ENCODE measurements around the gene RFLNA. TPM values are rescaled to one million over a fixed set of nuclear protein-coding genes. Genes with fewer than 3 reads are reported as not detected.

Gene RFLNA
- total and polyA plus RNA-seq, 5 donors from 2014 or later = not detected

- Mint-ChIP-seq H3K27me3 (peaks cover 13% of the 10 kb centered on the region), H3K9me3 (peaks cover 0 to 4% (median 0%) of the 10 kb centered on the region in 7 donors)
Observed at GRCh38 chr12:124261885-124262284, 33.0 kb upstream of the RFLNA start.

GRCh38 chr12:124264089-124264795 lies 30.7 kb upstream of the RFLNA start:
- H3K27me3 Mint-ChIP-seq = peaks cover 10% of the 10 kb centered on the region
- H3K4me1 Mint-ChIP-seq = peaks cover 0 to 2% (median 1%) of the 10 kb centered on the region in 4 donors
- Histone ChIP-seq H3K27ac (ENCODE audit: insufficient read depth, low read length, poor library complexity, severe bottlenecking) (no peak overlapping the region), H3K4me1 (ENCODE audit: control insufficient read depth, insufficient read depth, low read length, poor library complexity, severe bottlenecking) (no peaks in the 10 kb centered on the region), H3K9me3 (ENCODE audit: control insufficient read depth in 2 of 2, low read length in 2 of 2) (no peaks in the 10 kb centered on the region), H3K4me3 (ENCODE audit: low read depth, low read length) (no peak overlapping the region), H3K36me3 (ENCODE audit: control insufficient read depth, insufficient read depth, low read length) (no peaks in the 10 kb centered on the region), H3K27me3 (ENCODE audit: control insufficient read depth, insufficient read depth, low read length) (no peaks in the 10 kb centered on the region)
- H3K36me3 Mint-ChIP-seq = no peaks in the 10 kb centered on the region
- DNase-seq (no peak), ATAC-seq (ENCODE audit: low read depth in 2 of 2) (no peak)
- H3K9me3 Mint-ChIP-seq = peaks cover 0 to 4% (median 0%) of the 10 kb centered on the region in 7 donors
- no peak overlapping the region for H3K27ac Mint-ChIP-seq
- no peak overlapping the region for H3K4me3 Mint-ChIP-seq

More at GRCh38 chr12:124261885-124262284, 33.0 kb upstream of the RFLNA start:
- H3K4me1 ChIP-seq (ENCODE audit: control insufficient read depth, insufficient read depth, low read length, poor library complexity, severe bottlenecking) = no peaks in the 10 kb centered on the region
- H3K27me3 ChIP-seq (ENCODE audit: control insufficient read depth, insufficient read depth, low read length) = no peaks in the 10 kb centered on the region
- no peak overlapping the region for H3K4me3 ChIP-seq (ENCODE audit: low read depth, low read length)
- H3K36me3 Mint-ChIP-seq = no peaks in the 10 kb centered on the region
- H3K9me3 ChIP-seq (ENCODE audit: control insufficient read depth in 2 of 2, low read length in 2 of 2) = no peaks in the 10 kb centered on the region
- H3K36me3 ChIP-seq (ENCODE audit: control insufficient read depth, insufficient read depth, low read length) = no peaks in the 10 kb centered on the region
- DNase-seq (no peak), ATAC-seq (ENCODE audit: low read depth in 2 of 2) (no peak)
- no peak overlapping the region for H3K27ac Mint-ChIP-seq
- no peak overlapping the region for H3K27ac ChIP-seq (ENCODE audit: insufficient read depth, low read length, poor library complexity, severe bottlenecking)
- H3K4me3 Mint-ChIP-seq = no peak overlapping the region
- H3K4me1 Mint-ChIP-seq = peaks cover 0 to 2% (median 1%) of the 10 kb centered on the region in 4 donors

GRCh38 chr12:124264879-124265278 lies 30.0 kb upstream of the RFLNA start:
- no peak for DNase-seq
- H3K4me1 Mint-ChIP-seq = peaks cover 0 to 2% (median 0%) of the 10 kb centered on the region in 4 donors
- no peaks in the 10 kb centered on the region for H3K27me3 ChIP-seq (ENCODE audit: control insufficient read depth, insufficient read depth, low read length)
- H3K4me1 ChIP-seq (ENCODE audit: control insufficient read depth, insufficient read depth, low read length, poor library complexity, severe bottlenecking) = no peaks in the 10 kb centered on the region
- no peak overlapping the region for H3K4me3 ChIP-seq (ENCODE audit: low read depth, low read length)
- no peaks in the 10 kb centered on the region for H3K36me3 Mint-ChIP-seq
- H3K36me3 ChIP-seq (ENCODE audit: control insufficient read depth, insufficient read depth, low read length) = no peaks in the 10 kb centered on the region
- H3K9me3 Mint-ChIP-seq = peaks cover 0 to 4% (median 0%) of the 10 kb centered on the region in 7 donors
- no peak overlapping the region for H3K4me3 Mint-ChIP-seq
- H3K27me3 Mint-ChIP-seq = peaks cover 7% of the 10 kb centered on the region
- no peaks in the 10 kb centered on the region for H3K9me3 ChIP-seq (ENCODE audit: control insufficient read depth in 2 of 2, low read length in 2 of 2)
- H3K27ac Mint-ChIP-seq = no peak overlapping the region
- no peak overlapping the region for H3K27ac ChIP-seq (ENCODE audit: insufficient read depth, low read length, poor library complexity, severe bottlenecking)
- no peak for ATAC-seq (ENCODE audit: low read depth in 2 of 2)

- no peaks in the 10 kb centered on the region for H3K4me1 ChIP-seq (ENCODE audit: control insufficient read depth, insufficient read depth, low read length, poor library complexity, severe bottlenecking)
- no peaks in the 10 kb centered on the region for H3K9me3 ChIP-seq (ENCODE audit: control insufficient read depth in 2 of 2, low read length in 2 of 2)
- Mint-ChIP-seq H3K4me3 (no peak overlapping the region), H3K27me3 (peaks cover 5% of the 10 kb centered on the region), H3K36me3 (no peaks in the 10 kb centered on the region), H3K27ac (no peak overlapping the region), H3K9me3 (peaks cover 0 to 4% (median 0%) of the 10 kb centered on the region in 7 donors), H3K4me1 (peaks cover 0 to 2% (median 0%) of the 10 kb centered on the region in 4 donors)
- no peaks in the 10 kb centered on the region for H3K27me3 ChIP-seq (ENCODE audit: control insufficient read depth, insufficient read depth, low read length)
- no peaks in the 10 kb centered on the region for H3K36me3 ChIP-seq (ENCODE audit: control insufficient read depth, insufficient read depth, low read length)
- no peak overlapping the region for H3K4me3 ChIP-seq (ENCODE audit: low read depth, low read length)
- no peak overlapping the region for H3K27ac ChIP-seq (ENCODE audit: insufficient read depth, low read length, poor library complexity, severe bottlenecking)
- DNase-seq = no peak
- ATAC-seq (ENCODE audit: low read depth in 2 of 2) = no peak
Observed at GRCh38 chr12:124267205-124267778, 27.6 kb upstream of the RFLNA start.

GRCh38 chr12:124270671-124271070 lies 24.2 kb upstream of the RFLNA start:
- no peaks in the 10 kb centered on the region for H3K27me3 Mint-ChIP-seq

GRCh38 chr12:124273630-124274029 lies 21.3 kb upstream of the RFLNA start:
- Mint-ChIP-seq H3K9me3 (peaks cover 0 to 2% (median 0%) of the 10 kb centered on the region in 7 donors), H3K27ac (no peak overlapping the region), H3K27me3 (peaks cover 8% of the 10 kb centered on the region), H3K36me3 (no peaks in the 10 kb centered on the region), H3K4me3 (no peak overlapping the region), H3K4me1 (no peaks in the 10 kb centered on the region)
- ATAC-seq (ENCODE audit: low read depth in 2 of 2) = no peak
- Histone ChIP-seq H3K36me3 (ENCODE audit: control insufficient read depth, insufficient read depth, low read length) (no peaks in the 10 kb centered on the region), H3K4me1 (ENCODE audit: control insufficient read depth, insufficient read depth, low read length, poor library complexity, severe bottlenecking) (peaks cover 3% of the 10 kb centered on the region), H3K9me3 (ENCODE audit: control insufficient read depth in 2 of 2, low read length in 2 of 2) (no peaks in the 10 kb centered on the region), H3K4me3 (ENCODE audit: low read depth, low read length) (no peak overlapping the region), H3K27me3 (ENCODE audit: control insufficient read depth, insufficient read depth, low read length) (no peaks in the 10 kb centered on the region), H3K27ac (ENCODE audit: insufficient read depth, low read length, poor library complexity, severe bottlenecking) (no peak overlapping the region)
- peak in 1 of 3 donors; percentile 34 for DNase-seq

More at GRCh38 chr12:124270671-124271070, 24.2 kb upstream of the RFLNA start:
- H3K9me3 ChIP-seq (ENCODE audit: control insufficient read depth in 2 of 2, low read length in 2 of 2) = no peaks in the 10 kb centered on the region
- no peaks in the 10 kb centered on the region for H3K36me3 ChIP-seq (ENCODE audit: control insufficient read depth, insufficient read depth, low read length)
- H3K27me3 ChIP-seq (ENCODE audit: control insufficient read depth, insufficient read depth, low read length) = no peaks in the 10 kb centered on the region
- H3K4me1 Mint-ChIP-seq = no peaks in the 10 kb centered on the region
- no peaks in the 10 kb centered on the region for H3K36me3 Mint-ChIP-seq
- no peaks in the 10 kb centered on the region for H3K4me1 ChIP-seq (ENCODE audit: control insufficient read depth, insufficient read depth, low read length, poor library complexity, severe bottlenecking)
- H3K27ac Mint-ChIP-seq = peak overlapping the region in 1 of 3 donors; percentile 84
- no peaks in the 10 kb centered on the region for H3K9me3 Mint-ChIP-seq
- no peak for DNase-seq
- no peak overlapping the region for H3K27ac ChIP-seq (ENCODE audit: insufficient read depth, low read length, poor library complexity, severe bottlenecking)
- no peak overlapping the region for H3K4me3 Mint-ChIP-seq
- no peak for ATAC-seq (ENCODE audit: low read depth in 2 of 2)
- no peak overlapping the region for H3K4me3 ChIP-seq (ENCODE audit: low read depth, low read length)

GRCh38 chr12:124276337-124276736 lies 18.6 kb upstream of the RFLNA start:
- DNase-seq = no peak
- no peak overlapping the region for H3K4me3 Mint-ChIP-seq
- peaks cover 11% of the 10 kb centered on the region for H3K27me3 Mint-ChIP-seq
- H3K27me3 ChIP-seq (ENCODE audit: control insufficient read depth, insufficient read depth, low read length) = peaks cover 5% of the 10 kb centered on the region
- peaks cover 3% of the 10 kb centered on the region for H3K4me1 ChIP-seq (ENCODE audit: control insufficient read depth, insufficient read depth, low read length, poor library complexity, severe bottlenecking)
- H3K4me1 Mint-ChIP-seq = no peaks in the 10 kb centered on the region
- H3K27ac ChIP-seq (ENCODE audit: insufficient read depth, low read length, poor library complexity, severe bottlenecking) = no peak overlapping the region
- H3K27ac Mint-ChIP-seq = no peak overlapping the region
- H3K9me3 ChIP-seq (ENCODE audit: control insufficient read depth in 2 of 2, low read length in 2 of 2) = no peaks in the 10 kb centered on the region
- H3K4me3 ChIP-seq (ENCODE audit: low read depth, low read length) = no peak overlapping the region
- no peak for ATAC-seq (ENCODE audit: low read depth in 2 of 2)
- no peaks in the 10 kb centered on the region for H3K36me3 Mint-ChIP-seq
- peaks cover 0 to 2% (median 0%) of the 10 kb centered on the region in 7 donors for H3K9me3 Mint-ChIP-seq
- H3K36me3 ChIP-seq (ENCODE audit: control insufficient read depth, insufficient read depth, low read length) = no peaks in the 10 kb centered on the region
